H1 (cell line): Measurements from ENCODE around the gene PLP2.

Source experiments
- GTF2F1 ChIP-seq: IDR thresholded peaks from 2 replicates; pipeline ENCODE4 v1.6.1; 2012; ENCODE audit warnings: low read depth, low read length, improper control_type of control experiment, borderline replicate concordance
- POLR2A ChIP-seq, 2 experiments: IDR thresholded peaks; 1 replicate in 1 of 2; 2 replicates in 1 of 2; pipeline ENCODE4 v1.6.1; 2011; ENCODE audit warnings: low read depth in 2 of 2, low read length in 2 of 2, mild to moderate bottlenecking in 2 of 2; ENCODE audit errors: control extremely low read depth in 1 of 2
- RFX5 ChIP-seq: IDR thresholded peaks from 2 replicates; pipeline ENCODE4 v1.6.1; 2011; ENCODE audit warnings: low read depth, low read length, improper control_type of control experiment, borderline replicate concordance

- no peak for TF ChIP-seq GTF2F1
- TF ChIP-seq POLR2A (IDR thresholded peaks at IDR 0.05; ENCODE audit: control extremely low read depth in 1 of 2, low read depth in 2 of 2, low read length in 2 of 2), result no peak
- no peak for TF ChIP-seq RFX5
These were observed 4.0 kb upstream of the PLP2 start for GRCh38 chrX:49167740-49168108.
